HL-60 (cell line): ENCODE measurements around the gene CYP2F1.
"Not testable (repeated sequence)": the region's sequence is repeated elsewhere in the genome, so short reads cannot be mapped to it uniquely, and the experiment has no call there.

Experiments
- DNase-seq, 2 experiments: peaks; one replicate each; pipeline ENCODE4 v3.0.0-alpha.2; 2010 to 2020; ENCODE audit warnings: low read depth in 1 of 2, low spot score in 1 of 2
- H3K27ac ChIP-seq: fragments of 250-450 bp; sonication (Bioruptor Pico); replicated peaks from 2 replicates; pipeline ENCODE4 v1.5.1; 2020; ENCODE audit warnings: mild to moderate bottlenecking, moderate library complexity
- H3K27me3 ChIP-seq: fragments of 250-450 bp; sonication (Bioruptor Pico); 2 replicates; pipeline ENCODE4 v1.5.1; 2021; ENCODE audit warnings: mild to moderate bottlenecking, moderate library complexity; ENCODE audit not compliant: insufficient read depth, poor library complexity, severe bottlenecking
- H3K4me3 ChIP-seq: replicated peaks from 2 replicates; pipeline ENCODE4 v1.5.1; 2011; ENCODE audit warnings: mild to moderate bottlenecking, control low read depth, low read length; ENCODE audit not compliant: insufficient read depth
- GABPA ChIP-seq: IDR thresholded peaks from 2 replicates; pipeline ENCODE4 v1.6.1; 2012; ENCODE audit warnings: low read depth
- POLR2AphosphoS5 ChIP-seq: IDR thresholded peaks from 2 replicates; pipeline ENCODE4 v1.6.1; 2012; ENCODE audit warnings: low read depth
- SPI1 ChIP-seq: IDR thresholded peaks from 2 replicates; pipeline ENCODE4 v1.6.1; 2012; ENCODE audit warnings: low read depth, mild to moderate bottlenecking, borderline replicate concordance
- TF ChIP-seq, protein P1 (sequence below): IDR thresholded peaks from 2 replicates; pipeline ENCODE4 v1.6.1; 2012; ENCODE audit warnings: low read depth; ENCODE audit not compliant: insufficient replicate concordance
- TF ChIP-seq, protein P2 (sequence below): IDR thresholded peaks from one replicate; pipeline ENCODE4 v1.5.1; 2011; ENCODE audit warnings: low read length, control low read depth, inconsistent platforms; ENCODE audit not compliant: insufficient read depth

Gene CYP2F1

DNA sequence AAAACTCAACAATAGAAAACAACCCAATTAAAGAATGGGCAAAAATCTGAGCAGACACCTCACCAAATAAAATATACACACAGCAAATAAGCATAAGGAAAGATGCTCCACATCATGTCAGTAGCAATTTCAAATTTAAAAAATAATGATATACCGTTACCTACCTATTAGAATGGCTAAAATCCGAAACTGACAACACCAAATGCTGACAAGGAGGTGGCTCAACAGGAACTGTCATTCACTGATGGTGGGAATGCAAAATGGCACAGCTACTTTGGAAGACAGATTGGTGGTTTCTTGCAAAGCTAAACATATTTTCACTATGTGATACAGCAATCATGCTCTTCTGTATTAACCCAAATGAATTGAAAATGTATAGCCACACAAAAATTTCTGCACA is 16.9 kb upstream of the CYP2F1 start:
- H3K27ac ChIP-seq, result no peak overlapping the region
- no peak overlapping the region for H3K4me3 ChIP-seq
- no peak for TF ChIP-seq SPI1
- no peak for TF ChIP-seq GABPA
- TF ChIP-seq, protein P1, sequence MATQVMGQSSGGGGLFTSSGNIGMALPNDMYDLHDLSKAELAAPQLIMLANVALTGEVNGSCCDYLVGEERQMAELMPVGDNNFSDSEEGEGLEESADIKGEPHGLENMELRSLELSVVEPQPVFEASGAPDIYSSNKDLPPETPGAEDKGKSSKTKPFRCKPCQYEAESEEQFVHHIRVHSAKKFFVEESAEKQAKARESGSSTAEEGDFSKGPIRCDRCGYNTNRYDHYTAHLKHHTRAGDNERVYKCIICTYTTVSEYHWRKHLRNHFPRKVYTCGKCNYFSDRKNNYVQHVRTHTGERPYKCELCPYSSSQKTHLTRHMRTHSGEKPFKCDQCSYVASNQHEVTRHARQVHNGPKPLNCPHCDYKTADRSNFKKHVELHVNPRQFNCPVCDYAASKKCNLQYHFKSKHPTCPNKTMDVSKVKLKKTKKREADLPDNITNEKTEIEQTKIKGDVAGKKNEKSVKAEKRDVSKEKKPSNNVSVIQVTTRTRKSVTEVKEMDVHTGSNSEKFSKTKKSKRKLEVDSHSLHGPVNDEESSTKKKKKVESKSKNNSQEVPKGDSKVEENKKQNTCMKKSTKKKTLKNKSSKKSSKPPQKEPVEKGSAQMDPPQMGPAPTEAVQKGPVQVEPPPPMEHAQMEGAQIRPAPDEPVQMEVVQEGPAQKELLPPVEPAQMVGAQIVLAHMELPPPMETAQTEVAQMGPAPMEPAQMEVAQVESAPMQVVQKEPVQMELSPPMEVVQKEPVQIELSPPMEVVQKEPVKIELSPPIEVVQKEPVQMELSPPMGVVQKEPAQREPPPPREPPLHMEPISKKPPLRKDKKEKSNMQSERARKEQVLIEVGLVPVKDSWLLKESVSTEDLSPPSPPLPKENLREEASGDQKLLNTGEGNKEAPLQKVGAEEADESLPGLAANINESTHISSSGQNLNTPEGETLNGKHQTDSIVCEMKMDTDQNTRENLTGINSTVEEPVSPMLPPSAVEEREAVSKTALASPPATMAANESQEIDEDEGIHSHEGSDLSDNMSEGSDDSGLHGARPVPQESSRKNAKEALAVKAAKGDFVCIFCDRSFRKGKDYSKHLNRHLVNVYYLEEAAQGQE, result no peak
- TF ChIP-seq POLR2AphosphoS5, result no peak
- TF ChIP-seq, protein P2, sequence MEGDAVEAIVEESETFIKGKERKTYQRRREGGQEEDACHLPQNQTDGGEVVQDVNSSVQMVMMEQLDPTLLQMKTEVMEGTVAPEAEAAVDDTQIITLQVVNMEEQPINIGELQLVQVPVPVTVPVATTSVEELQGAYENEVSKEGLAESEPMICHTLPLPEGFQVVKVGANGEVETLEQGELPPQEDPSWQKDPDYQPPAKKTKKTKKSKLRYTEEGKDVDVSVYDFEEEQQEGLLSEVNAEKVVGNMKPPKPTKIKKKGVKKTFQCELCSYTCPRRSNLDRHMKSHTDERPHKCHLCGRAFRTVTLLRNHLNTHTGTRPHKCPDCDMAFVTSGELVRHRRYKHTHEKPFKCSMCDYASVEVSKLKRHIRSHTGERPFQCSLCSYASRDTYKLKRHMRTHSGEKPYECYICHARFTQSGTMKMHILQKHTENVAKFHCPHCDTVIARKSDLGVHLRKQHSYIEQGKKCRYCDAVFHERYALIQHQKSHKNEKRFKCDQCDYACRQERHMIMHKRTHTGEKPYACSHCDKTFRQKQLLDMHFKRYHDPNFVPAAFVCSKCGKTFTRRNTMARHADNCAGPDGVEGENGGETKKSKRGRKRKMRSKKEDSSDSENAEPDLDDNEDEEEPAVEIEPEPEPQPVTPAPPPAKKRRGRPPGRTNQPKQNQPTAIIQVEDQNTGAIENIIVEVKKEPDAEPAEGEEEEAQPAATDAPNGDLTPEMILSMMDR, result no peak
- no peaks in the 10 kb centered on the region for H3K27me3 ChIP-seq
- DNase-seq, result no peak

DNA sequence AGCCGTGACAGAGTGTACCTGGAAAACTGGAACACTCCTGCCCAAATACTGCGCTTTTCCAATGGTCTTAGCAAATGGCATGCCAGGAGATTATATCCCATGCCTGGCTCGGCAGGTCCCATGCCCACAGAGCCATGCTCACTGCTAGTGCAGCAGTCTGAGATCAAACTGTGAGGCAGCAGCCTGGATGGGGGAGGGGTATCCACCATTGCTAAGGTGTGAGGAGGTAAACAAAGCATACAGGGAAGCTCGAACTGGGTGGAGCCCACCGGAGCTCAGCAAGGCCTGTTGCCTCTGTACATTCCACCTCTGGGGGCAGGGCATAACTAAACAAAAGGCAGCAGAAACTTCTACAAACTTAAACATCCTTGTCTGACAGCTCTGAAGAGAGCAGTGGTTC is 15.5 kb upstream of the CYP2F1 start:
- Histone ChIP-seq H3K27ac (no peak overlapping the region), H3K4me3 (no peak overlapping the region), H3K27me3 (no peaks in the 10 kb centered on the region)
- no peak for DNase-seq
- TF ChIP-seq, protein P2, result no peak
- TF ChIP-seq GABPA (no peak), POLR2AphosphoS5 (no peak), SPI1 (no peak)
- TF ChIP-seq, protein P1, result no peak

DNA sequence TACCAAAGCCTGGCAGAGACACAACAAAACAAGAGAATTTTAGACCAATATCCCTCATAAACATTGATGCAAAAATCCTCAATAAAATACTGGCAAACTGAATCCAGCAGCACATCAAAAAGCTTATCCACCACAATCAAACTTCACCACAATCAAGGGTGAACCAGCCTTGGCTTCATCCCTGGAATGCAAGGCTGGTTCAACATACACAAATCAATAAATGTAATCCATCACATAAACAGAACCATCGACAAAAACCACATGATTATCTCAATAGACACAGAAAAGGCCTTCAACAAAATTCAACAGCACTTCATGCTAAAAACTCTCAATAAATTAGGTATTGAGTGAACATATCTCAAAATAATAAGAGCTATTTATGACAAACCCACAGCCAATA is 12.0 kb upstream of the CYP2F1 start:
- not testable (repeated sequence) for H3K4me3 ChIP-seq, H3K27me3 ChIP-seq, DNase-seq, H3K27ac ChIP-seq

DNA sequence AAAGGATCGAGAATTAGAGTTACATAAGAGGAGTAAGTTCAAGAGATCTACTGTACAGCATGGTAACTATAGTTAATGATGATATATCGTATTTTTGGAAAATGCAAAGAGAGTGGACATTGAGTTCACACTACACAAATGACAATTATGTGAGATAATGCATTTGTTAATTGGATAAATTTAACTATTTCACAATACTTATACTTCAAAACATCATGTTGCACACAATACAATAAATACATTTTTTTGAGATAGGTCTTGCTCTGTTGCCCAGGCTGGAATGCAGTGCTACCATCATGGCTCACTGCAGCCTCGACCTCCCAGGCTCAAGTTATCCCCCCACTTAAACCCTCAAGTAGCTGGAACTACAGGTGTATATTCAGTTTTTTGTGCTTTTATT is 8.1 kb upstream of the CYP2F1 start:
- Histone ChIP-seq H3K27me3 (no peaks in the 10 kb centered on the region), H3K4me3 (no peak overlapping the region), H3K27ac (no peak overlapping the region)
- no peak for DNase-seq
- TF ChIP-seq POLR2AphosphoS5 (no peak), SPI1 (no peak)

DNA sequence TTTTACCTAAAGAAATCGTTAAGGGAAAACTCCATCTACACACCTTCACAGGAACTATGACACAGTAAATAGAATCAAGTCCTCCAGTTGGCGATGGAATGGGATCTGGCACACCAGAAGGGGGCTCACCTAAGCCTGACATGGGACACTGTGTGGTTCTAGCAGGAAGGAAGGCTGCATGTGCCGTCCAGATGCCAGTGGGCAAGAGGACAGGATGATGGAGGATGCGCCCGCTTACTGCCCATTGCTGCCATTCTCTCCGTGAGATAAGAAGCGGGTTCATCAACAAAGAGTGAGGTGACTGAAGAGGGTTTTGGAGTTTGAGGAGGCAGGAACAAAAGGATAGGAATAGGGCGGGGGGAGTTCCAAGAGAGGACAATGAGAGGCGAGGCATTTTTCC is 2.9 kb upstream of the CYP2F1 start:
- no peaks in the 10 kb centered on the region for H3K27me3 ChIP-seq
- no peak overlapping the region for H3K4me3 ChIP-seq
- no peak for DNase-seq
- H3K27ac ChIP-seq, result no peak overlapping the region
- no peak for TF ChIP-seq GABPA
- TF ChIP-seq SPI1, result no peak
- TF ChIP-seq, protein P2, result no peak
- TF ChIP-seq POLR2AphosphoS5, result no peak
- TF ChIP-seq, protein P1, result no peak
